K562 (cell line): Measurements from ENCODE around the gene DRGX.

Experiments
- ARID1B ChIP-seq: fragments of 450-650 bp; IDR thresholded peaks from 2 replicates; pipeline ENCODE4 v1.6.1; 2016; ENCODE audit warnings: antibody characterized with exemption, mild to moderate bottlenecking, inconsistent platforms
- CTCF ChIP-seq, 3 experiments: IDR thresholded peaks in 2 of 3; conservative IDR thresholded peaks in 1 of 3; 2 replicates each; pipeline ENCODE4 v1.5.1; 2011 to 2012; ENCODE audit warnings: low read length in 3 of 3, mild to moderate bottlenecking in 3 of 3, control low read depth in 2 of 3, improper control_type of control experiment in 1 of 3, inconsistent platforms in 1 of 3, low read depth in 1 of 3, mixed read lengths in 1 of 3, moderate library complexity in 1 of 3; ENCODE audit not compliant: insufficient read depth in 2 of 3
- E2F6 ChIP-seq, 2 experiments: IDR thresholded peaks; 2 replicates each; pipeline ENCODE4 v1.6.1; 2011; ENCODE audit warnings: borderline replicate concordance in 1 of 2, control low read depth in 1 of 2, low read depth in 1 of 2, low read length in 1 of 2, mild to moderate bottlenecking in 1 of 2, mixed read lengths in 1 of 2, moderate library complexity in 1 of 2; ENCODE audit not compliant: insufficient read depth in 1 of 2, insufficient read length in 1 of 2, poor library complexity in 1 of 2, severe bottlenecking in 1 of 2; ENCODE audit errors: extremely low read depth in 1 of 2
- ETV6 ChIP-seq, 3 experiments: fragments of 150-350 bp in 1 of 3; sonication (generic) in 1 of 3; formaldehyde crosslinking in 1 of 3; IDR thresholded peaks; 2 replicates each; pipeline versions ENCODE4 v1.6.1 to v1.8.0; 2014 to 2022; ENCODE audit warnings: borderline replicate concordance in 2 of 3, low read depth in 2 of 3, antibody characterized with exemption in 1 of 3, low read length in 1 of 3, mild to moderate bottlenecking in 1 of 3, missing genetic modification reagents in 1 of 3
- HOXB6 ChIP-seq: fragments of 250-450 bp; sonication (Bioruptor Pico); IDR thresholded peaks from 2 replicates; pipeline ENCODE4 v1.5.1; 2022; ENCODE audit warnings: mild to moderate bottlenecking, borderline replicate concordance
- MAZ ChIP-seq, 2 experiments: fragments of 450-650 bp in 1 of 2; sonication (generic) in 1 of 2; formaldehyde crosslinking; IDR thresholded peaks in 1 of 2; conservative IDR thresholded peaks in 1 of 2; 2 replicates each; pipeline versions ENCODE4 v1.4.0 to v1.5.0; 2020; ENCODE audit warnings: mild to moderate bottlenecking in 1 of 2, missing genetic modification reagents in 1 of 2
- POLR2A ChIP-seq: fragments of 450-650 bp; conservative IDR thresholded peaks from 2 replicates; pipeline ENCODE4 v1.6.1; 2016
- REST ChIP-seq, 2 experiments: fragments of 450-650 bp; formaldehyde crosslinking in 1 of 2; IDR thresholded peaks; 2 replicates each; pipeline versions ENCODE4 v1.4.0 to v1.6.1; 2014 to 2020; ENCODE audit warnings: mild to moderate bottlenecking in 2 of 2, borderline replicate concordance in 1 of 2, low read depth in 1 of 2
- SETDB1 ChIP-seq: IDR thresholded peaks from one replicate; pipeline ENCODE4 v1.6.1; 2012; ENCODE audit warnings: low read length, control low read depth, inconsistent platforms
- SIRT6 ChIP-seq: IDR thresholded peaks from one replicate; pipeline ENCODE4 v1.6.1; 2012; ENCODE audit warnings: low read depth, mild to moderate bottlenecking, control low read depth, inconsistent platforms, low read length, moderate library complexity
- SMARCC2 ChIP-seq: fragments of 450-650 bp; IDR thresholded peaks from 2 replicates; pipeline ENCODE4 v1.6.1; 2017; ENCODE audit warnings: antibody characterized with exemption, moderate library complexity, mild to moderate bottlenecking, low read depth
- SREBF1 ChIP-seq: fragments of 150-350 bp; IDR thresholded peaks from 2 replicates; pipeline ENCODE4 v1.6.1; 2014; ENCODE audit warnings: antibody characterized with exemption, low read depth, low read length, borderline replicate concordance
- ZSCAN32 ChIP-seq: fragments of 450-650 bp; formaldehyde crosslinking; IDR thresholded peaks from 2 replicates; pipeline ENCODE4 v1.4.0; 2020; ENCODE audit warnings: mild to moderate bottlenecking, moderate library complexity

GRCh38 chr10:49364051-49364450 lies 31.8 kb downstream of the DRGX start:
- TF ChIP-seq ETV6 (IDR thresholded peaks at IDR 0.05; ENCODE audit: borderline replicate concordance in 1 of 2, low read depth in 2 of 2, low read length in 1 of 2) (no peak), ETV6 (CRISPR knock-in tag; IDR thresholded peaks at IDR 0.05; ENCODE audit: borderline replicate concordance) (no peak), SETDB1 (no peak), E2F6 (IDR thresholded peaks at IDR 0.05; ENCODE audit: borderline replicate concordance in 1 of 2, extremely low read depth in 1 of 2, insufficient read depth in 1 of 2, insufficient read length in 1 of 2, low read depth in 1 of 2, low read length in 1 of 2, poor library complexity in 1 of 2, severe bottlenecking in 1 of 2) (no peak), SMARCC2 (no peak), ARID1B (no peak), MAZ (CRISPR knock-in tag; conservative IDR thresholded peaks at IDR 0.05 in 1 of 2, IDR thresholded peaks at IDR 0.05 in 1 of 2) (no peak), SIRT6 (no peak), ZSCAN32 (CRISPR knock-in tag) (no peak), HOXB6 (no peak), CTCF (IDR thresholded peaks at IDR 0.05 in 2 of 3, conservative IDR thresholded peaks at IDR 0.05 in 1 of 3; ENCODE audit: insufficient read depth in 2 of 3, low read depth in 1 of 3, low read length in 3 of 3) (no peak), POLR2A (no peak), SREBF1 (no peak), REST (IDR thresholded peaks at IDR 0.05; ENCODE audit: borderline replicate concordance) (no peak), REST (CRISPR knock-in tag; IDR thresholded peaks at IDR 0.05; ENCODE audit: low read depth) (no peak)
